ENCODE measurements around the gene TADA1. TPM values are rescaled to one million over a fixed set of nuclear protein-coding genes. Genes with fewer than 3 reads are reported as not detected.
A peak's percentile ranks its signal among the peaks of the same experiment; 100 is the strongest.

The TADA1 gene
- total RNA-seq, 1 experiment from 2014 or later = 12.4 TPM

GRCh38 chr1:166822385-166822784 is 53.7 kb downstream of the TADA1 start:
- no peak overlapping the region for H3K4me3 ChIP-seq (ENCODE audit: low read length)
- ChIA-PET CTCF (interaction anchor here (0.9 kb wide), 1 partner anchor 664 kb away, joined by 3 read pairs; no protein-coding TSS in a partner anchor), POLR2A (ENCODE audit: unreplicated experiment) (no interaction called here)
- ATAC-seq (peak; percentile 65; the same call in 1 of the 2 replicates), DNase-seq (peak; percentile 14)
- no peak overlapping the region for H3K4me2 ChIP-seq (ENCODE audit: low read length)
- H3K79me2 ChIP-seq (ENCODE audit: low read length) = no peaks in the 10 kb centered on the region
- H3K27ac ChIP-seq (ENCODE audit: low read length) = no peak overlapping the region
- H3K36me3 ChIP-seq (ENCODE audit: low read depth, low read length) = no peaks in the 10 kb centered on the region
- H3K27me3 ChIP-seq (ENCODE audit: low read length) = peaks cover 7% of the 10 kb centered on the region; the same call in 1 of the 2 replicates
- H3F3A ChIP-seq (ENCODE audit: low read length, unreplicated experiment) = no peaks in the 10 kb centered on the region
- H3K9me2 ChIP-seq (replicated peaks; ENCODE audit: low read length) = no peaks in the 10 kb centered on the region
- BruUV-seq (replicated peaks) = no TSS peak
- H2AFZ ChIP-seq (ENCODE audit: low read length) = peak overlapping the region; percentile 7; the same call in 1 of the 2 replicates
- intact Hi-C loops (cut with micrococcal nuclease) = no loop called here
- TF ChIP-seq EZH2 (IDR thresholded peaks at IDR 0.05; ENCODE audit: low read length, unreplicated experiment) = no peak
- peak; percentile 61 for TF ChIP-seq CTCF (conservative IDR thresholded peaks at IDR 0.05; ENCODE audit: low read depth, low read length)
- no peak for TF ChIP-seq EZH2phosphoT487 (IDR thresholded peaks at IDR 0.05; ENCODE audit: borderline replicate concordance, low read length)
- no peak overlapping the region for H3K9ac ChIP-seq (ENCODE audit: low read length)
- H3K9me3 ChIP-seq (ENCODE audit: low read length) = no peaks in the 10 kb centered on the region
- no peaks in the 10 kb centered on the region for H3K4me1 ChIP-seq (ENCODE audit: insufficient read depth, low read length)
- no peaks in the 10 kb centered on the region for H4K20me1 ChIP-seq (ENCODE audit: low read length)

GRCh38 chr1:166819974-166820373 is 56.1 kb downstream of the TADA1 start:
- H3K79me2 ChIP-seq (ENCODE audit: low read length) = no peaks in the 10 kb centered on the region
- no peak overlapping the region for H3K27ac ChIP-seq (ENCODE audit: low read length)
- no peak overlapping the region for H3K4me3 ChIP-seq (ENCODE audit: low read length)
- no peaks in the 10 kb centered on the region for H3K36me3 ChIP-seq (ENCODE audit: low read depth, low read length)
- H4K20me1 ChIP-seq (ENCODE audit: low read length) = no peaks in the 10 kb centered on the region
- no peak overlapping the region for H2AFZ ChIP-seq (ENCODE audit: low read length)
- no peak for ATAC-seq
- H3K9me2 ChIP-seq (replicated peaks; ENCODE audit: low read length) = no peaks in the 10 kb centered on the region
- TF ChIP-seq CTCF (conservative IDR thresholded peaks at IDR 0.05; ENCODE audit: low read depth, low read length) (no peak), EZH2phosphoT487 (IDR thresholded peaks at IDR 0.05; ENCODE audit: borderline replicate concordance, low read length) (no peak)
- POLR2A ChIA-PET (ENCODE audit: unreplicated experiment) = no interaction called here
- no peak overlapping the region for H3K4me2 ChIP-seq (ENCODE audit: low read length)
- no TSS peak for BruUV-seq (replicated peaks)
- H3F3A ChIP-seq (ENCODE audit: low read length, unreplicated experiment) = no peaks in the 10 kb centered on the region
- H3K9ac ChIP-seq (ENCODE audit: low read length) = no peak overlapping the region
- no peaks in the 10 kb centered on the region for H3K4me1 ChIP-seq (ENCODE audit: insufficient read depth, low read length)
- intact Hi-C loops (cut with micrococcal nuclease) = no loop called here
- CTCF ChIA-PET = no interaction called here
- peaks cover 7% of the 10 kb centered on the region; the same call in 1 of the 2 replicates for H3K27me3 ChIP-seq (ENCODE audit: low read length)
- no peaks in the 10 kb centered on the region for H3K9me3 ChIP-seq (ENCODE audit: low read length)
- DNase-seq = no peak

GRCh38 chr1:166814611-166815010 is 61.5 kb downstream of the TADA1 start:
- H3K4me2 ChIP-seq (ENCODE audit: low read length) = no peak overlapping the region
- H3K36me3 ChIP-seq (ENCODE audit: low read depth, low read length) = no peaks in the 10 kb centered on the region
- H3K9me2 ChIP-seq (replicated peaks; ENCODE audit: low read length) = no peaks in the 10 kb centered on the region
- intact Hi-C loops (cut with micrococcal nuclease) = no loop called here
- no peaks in the 10 kb centered on the region for H4K20me1 ChIP-seq (ENCODE audit: low read length)
- peaks cover 16% of the 10 kb centered on the region; the same call in 1 of the 2 replicates for H3K27me3 ChIP-seq (ENCODE audit: low read length)
- ChIA-PET CTCF (interaction anchor here (0.6 kb wide), 1 partner anchor 95 kb away, joined by 3 read pairs; no protein-coding TSS in a partner anchor), POLR2A (ENCODE audit: unreplicated experiment) (no interaction called here)
- H2AFZ ChIP-seq (ENCODE audit: low read length) = no peak overlapping the region
- no peaks in the 10 kb centered on the region for H3F3A ChIP-seq (ENCODE audit: low read length, unreplicated experiment)
- no peak overlapping the region for H3K27ac ChIP-seq (ENCODE audit: low read length)
- no TSS peak for BruUV-seq (replicated peaks)
- H3K9ac ChIP-seq (ENCODE audit: low read length) = no peak overlapping the region
- H3K79me2 ChIP-seq (ENCODE audit: low read length) = no peaks in the 10 kb centered on the region
- no peaks in the 10 kb centered on the region for H3K9me3 ChIP-seq (ENCODE audit: low read length)
- ATAC-seq (no peak), DNase-seq (peak; percentile 18)
- no peaks in the 10 kb centered on the region for H3K4me1 ChIP-seq (ENCODE audit: insufficient read depth, low read length)
- no peak for TF ChIP-seq EZH2 (IDR thresholded peaks at IDR 0.05; ENCODE audit: low read length, unreplicated experiment)
- no peak for TF ChIP-seq CTCF (conservative IDR thresholded peaks at IDR 0.05; ENCODE audit: low read depth, low read length)
- no peak for TF ChIP-seq EZH2phosphoT487 (IDR thresholded peaks at IDR 0.05; ENCODE audit: borderline replicate concordance, low read length)
- H3K4me3 ChIP-seq (ENCODE audit: low read length) = no peak overlapping the region
